Activated effector memory CD4-positive, alpha-beta T cell treated with Interleukin-2 at 50 U/mL for 16 hours (primary cell): Measurements from ENCODE around the gene PKIG.

Experiments used
- DNase-seq: peaks from one replicate; pipeline ENCODE4 v3.0.0-alpha.2; 2020

PKIG gene

DNA sequence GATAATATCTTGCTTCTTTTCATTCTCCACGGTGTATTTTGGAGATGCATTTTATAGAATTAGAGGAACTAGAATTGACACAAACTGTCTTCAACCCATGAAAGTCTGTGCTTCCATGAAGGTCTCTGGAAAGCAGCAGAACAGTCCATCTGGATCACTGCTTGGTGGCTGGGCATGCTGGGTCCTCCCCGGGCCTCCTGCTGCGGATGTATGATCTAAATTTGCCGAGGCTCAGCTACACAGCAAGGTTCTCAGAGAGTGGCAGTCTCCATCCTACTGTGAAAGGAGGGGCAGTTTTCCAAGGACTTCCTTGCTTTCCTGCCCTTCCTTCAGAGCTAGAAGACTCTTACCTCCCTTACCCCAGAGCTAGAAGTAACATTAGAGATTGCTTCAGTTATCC is 15.1 kb downstream of the PKIG start:
- no peak for DNase-seq

DNA sequence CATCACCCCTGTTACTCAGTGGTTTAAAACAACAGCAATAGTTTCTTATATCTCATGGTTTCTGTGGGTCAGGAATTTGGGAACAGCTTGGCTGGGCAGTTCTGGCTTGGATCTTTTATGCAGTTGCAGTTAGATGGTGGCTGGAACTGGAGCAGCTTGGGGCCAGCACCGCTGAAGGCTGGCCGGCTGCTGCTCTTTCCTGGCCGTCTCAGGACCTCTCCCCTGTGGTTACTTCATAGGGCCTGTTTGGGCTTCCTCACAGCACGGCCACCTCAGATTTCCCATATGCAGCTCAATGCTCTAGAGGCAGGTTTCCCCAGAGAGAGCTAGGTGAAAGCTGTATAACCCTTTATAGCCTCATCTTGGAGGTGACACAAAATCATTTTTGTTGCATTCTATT is 15.6 kb downstream of the PKIG start:
- no peak for DNase-seq

DNA sequence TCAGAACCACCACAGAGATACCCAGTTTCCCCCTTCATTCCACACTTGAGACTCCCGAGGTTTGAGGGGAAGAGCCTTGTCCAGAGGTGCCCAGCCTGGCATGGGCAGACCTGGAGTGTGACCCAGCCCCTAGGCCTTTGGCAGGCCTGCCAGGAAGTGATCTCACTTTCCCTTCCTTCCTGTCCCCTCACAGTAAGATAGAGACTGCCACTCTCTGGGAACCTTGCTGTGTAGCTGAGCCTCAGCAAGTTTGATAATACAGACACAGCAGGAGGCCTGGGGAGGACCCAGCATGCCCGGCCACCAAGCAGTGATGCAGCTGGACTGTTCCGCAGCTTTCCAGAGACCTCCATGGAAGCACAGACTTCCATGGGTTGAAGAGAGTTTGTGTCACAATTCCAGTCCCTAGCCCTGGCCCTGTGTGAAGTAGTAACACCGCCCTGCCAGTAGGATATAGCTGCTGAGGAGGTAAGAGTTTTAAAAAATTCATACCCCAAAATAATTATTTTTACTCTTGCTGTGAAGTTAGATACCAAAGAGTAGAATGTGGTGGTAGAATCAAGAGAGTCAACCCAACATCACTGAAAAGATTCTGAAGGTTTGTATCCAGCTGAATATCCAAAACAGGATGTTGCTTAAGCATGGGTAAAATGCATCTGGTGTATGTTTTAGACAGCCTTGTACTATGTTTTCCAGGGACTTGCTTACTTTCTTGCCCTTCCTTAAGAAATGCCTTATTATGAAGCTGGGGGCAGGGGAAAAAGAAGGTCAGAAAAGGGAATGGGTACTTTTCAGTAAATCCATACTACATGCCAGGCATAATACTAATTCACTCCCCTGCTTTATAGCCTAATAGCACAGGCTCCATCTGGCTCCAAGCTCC is 16.3 kb downstream of the PKIG start:
- no peak for DNase-seq

DNA sequence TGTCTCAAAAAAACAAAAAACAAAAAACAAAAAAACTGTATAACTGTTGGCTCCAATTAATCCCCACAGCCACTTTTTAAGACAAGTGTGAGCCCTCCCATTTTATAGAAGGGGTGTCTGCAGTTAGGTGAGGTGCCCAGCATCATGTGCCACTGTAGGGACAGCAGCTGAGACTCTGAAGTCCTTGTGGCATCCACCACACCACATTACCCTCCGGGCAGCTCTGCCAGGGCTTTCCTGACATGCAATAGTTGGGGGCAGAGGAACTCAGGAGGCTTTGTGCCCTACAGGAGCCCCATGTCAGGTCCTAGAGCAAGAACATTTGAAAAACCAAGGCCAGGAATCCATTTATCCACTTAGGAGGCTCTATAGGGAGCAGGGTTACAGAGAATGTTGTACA is 17.3 kb downstream of the PKIG start:
- DNase-seq: no peak

DNA sequence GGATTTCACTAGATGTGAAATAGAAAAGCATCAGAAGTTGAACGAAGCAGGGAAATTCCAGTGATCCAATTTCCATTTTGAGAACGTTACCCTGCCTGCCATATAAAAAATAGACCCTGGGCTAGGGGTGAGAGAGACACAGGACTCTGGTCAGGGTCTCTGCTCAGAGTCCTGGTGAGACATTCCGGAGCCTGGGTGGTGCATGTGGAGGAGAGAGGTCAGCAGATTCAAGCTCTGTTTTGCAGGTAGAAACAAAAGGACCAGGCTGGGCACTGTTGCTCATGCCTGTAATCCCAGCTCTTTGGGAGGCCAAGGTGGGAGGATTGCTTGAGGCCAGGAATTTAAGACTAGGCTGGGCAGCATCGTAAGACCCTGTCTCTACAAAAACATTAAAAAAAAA is 17.9 kb downstream of the PKIG start:
- DNase-seq: no peak

DNA sequence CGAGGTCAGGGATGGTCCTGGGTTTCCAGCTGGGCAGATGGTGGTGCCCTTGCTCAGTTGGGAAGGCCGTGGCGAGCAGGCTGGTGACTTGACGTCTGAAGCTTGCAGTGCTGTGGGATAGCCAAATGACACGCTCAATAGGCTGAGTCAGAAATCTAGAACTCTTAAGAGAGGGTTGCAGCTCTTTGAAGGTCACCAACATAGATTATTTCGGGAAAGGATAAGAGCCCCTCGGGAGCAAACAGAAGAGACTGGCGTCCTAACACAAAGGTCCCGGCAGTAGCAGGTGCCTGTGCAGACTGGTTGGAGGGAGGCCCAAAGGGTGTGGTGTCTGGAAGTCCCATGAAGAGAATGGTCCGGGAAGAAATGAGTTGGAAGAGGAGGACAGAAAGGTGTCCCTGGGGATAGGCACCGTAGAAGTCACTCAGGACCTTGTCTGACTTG is 18.4 kb downstream of the PKIG start:
- no peak for DNase-seq

DNA sequence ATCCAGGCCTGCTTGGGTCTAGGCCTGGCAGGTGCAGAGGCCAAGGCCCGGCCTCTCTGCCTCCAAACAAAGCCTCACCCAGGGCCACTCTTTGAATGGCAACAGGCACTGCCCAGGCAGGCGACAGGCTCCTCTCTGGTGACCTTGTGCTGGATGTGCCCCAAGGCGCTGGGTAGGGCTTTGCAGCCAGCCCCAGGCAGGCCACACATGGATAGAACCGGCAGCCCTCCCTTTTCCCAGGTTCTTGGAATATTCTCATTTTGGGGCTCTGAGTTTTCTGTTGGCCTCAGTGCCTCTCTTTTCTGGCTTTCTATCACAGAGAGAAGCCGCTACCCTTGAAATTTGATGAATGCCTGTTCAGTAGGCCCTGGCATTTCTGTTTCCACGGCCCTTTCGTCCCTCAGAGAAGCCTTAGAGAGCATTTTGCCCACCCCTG is 18.9 kb downstream of the PKIG start:
- DNase-seq: no peak

DNA sequence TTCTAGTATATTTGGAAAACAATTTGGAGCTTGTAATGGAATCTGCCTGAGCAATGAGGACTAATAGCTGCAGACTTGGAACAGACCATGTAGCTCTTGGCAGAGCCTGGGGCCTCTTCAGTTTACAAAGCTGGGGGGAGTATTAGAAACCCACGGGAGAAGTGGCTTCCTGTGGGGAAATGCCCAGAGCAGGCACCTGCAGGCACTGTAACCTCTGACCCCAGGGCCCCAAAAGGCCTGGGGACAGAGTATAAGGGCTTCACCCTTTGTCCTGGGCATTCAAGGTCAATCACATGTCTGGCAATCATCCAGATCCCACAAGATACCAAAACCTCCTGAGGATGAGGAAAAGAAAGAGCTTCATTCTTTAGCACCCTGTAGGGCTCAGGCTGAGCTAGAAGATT is 19.4 kb downstream of the PKIG start:
- no peak for DNase-seq

DNA sequence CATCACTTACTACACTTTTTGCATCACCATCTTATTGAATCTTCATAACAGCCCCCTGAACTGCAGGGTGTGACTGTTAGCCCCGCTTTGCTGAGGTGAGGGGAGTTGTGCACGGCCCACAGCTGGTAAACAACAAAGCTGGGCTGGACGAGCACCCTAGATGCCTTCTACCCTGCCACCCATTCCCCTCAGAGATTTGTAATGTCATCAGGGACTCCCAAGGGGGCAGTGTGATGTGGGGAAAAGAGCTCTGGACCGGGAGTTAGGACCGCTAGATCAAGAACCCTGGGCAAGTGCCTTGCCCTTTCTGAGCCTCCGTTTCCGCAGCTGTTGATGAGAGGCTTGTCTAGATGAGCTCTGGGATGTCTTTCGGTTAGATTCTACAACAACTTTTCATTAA is 20.9 kb downstream of the PKIG start:
- DNase-seq: no peak

DNA sequence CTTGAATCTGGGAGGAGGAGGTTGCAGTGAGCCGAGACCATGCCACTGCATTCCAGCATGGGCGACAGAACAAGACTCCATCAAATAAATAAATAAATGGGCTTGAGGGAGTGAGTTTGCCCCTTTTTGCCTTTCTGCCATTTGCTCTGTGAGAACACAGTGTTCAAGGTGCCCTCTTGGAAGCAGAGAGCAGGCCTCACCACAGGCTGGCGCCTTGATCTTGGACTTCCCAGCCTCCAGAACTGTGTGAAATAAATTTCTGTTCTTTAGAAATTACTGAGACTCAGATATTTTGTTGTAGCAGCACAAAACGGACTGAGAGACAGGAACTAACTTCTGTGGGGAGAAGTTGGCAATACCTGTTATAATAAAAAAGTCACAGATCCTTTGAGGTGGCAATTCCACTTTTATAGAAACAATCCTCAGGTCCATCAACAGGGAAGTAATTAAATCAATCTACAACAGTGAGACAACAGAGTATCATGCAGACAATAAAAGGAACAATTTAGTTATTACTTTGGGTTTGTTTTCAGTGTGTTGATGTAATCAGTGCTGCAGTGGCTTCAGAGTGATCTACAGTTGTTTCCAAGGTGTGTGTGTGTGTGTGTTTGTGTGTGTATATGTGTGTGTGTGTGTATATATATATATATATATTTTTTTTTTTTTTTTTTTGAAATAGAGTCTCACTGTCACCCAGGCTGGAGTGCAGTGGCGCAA is 24.5 kb downstream of the PKIG start:
- DNase-seq: no peak

DNA sequence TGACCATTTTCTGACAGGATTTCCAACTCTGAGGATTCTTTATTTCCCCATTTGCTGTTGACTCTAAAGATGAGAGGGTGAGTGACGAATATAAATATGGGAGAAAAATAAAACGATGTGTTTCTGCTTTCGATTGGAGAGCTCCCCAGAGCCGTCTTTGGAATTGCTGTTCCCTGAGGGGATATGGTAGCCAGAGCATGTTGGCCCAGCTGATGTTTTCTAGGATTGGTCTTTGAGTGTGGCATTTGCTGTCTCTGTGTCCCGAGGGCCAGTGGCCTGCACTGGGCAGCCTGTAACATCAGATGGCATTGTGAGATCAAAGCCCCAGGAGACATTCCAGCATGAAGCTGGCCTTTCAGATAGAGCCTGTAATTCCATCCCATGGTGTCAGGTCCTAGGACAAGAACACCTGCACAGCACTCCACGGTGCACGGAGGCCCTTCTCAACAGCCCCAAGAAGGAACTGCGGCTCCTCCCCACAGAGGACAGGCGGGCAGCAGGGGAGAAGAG is 26.7 kb downstream of the PKIG start:
- no peak for DNase-seq

DNA sequence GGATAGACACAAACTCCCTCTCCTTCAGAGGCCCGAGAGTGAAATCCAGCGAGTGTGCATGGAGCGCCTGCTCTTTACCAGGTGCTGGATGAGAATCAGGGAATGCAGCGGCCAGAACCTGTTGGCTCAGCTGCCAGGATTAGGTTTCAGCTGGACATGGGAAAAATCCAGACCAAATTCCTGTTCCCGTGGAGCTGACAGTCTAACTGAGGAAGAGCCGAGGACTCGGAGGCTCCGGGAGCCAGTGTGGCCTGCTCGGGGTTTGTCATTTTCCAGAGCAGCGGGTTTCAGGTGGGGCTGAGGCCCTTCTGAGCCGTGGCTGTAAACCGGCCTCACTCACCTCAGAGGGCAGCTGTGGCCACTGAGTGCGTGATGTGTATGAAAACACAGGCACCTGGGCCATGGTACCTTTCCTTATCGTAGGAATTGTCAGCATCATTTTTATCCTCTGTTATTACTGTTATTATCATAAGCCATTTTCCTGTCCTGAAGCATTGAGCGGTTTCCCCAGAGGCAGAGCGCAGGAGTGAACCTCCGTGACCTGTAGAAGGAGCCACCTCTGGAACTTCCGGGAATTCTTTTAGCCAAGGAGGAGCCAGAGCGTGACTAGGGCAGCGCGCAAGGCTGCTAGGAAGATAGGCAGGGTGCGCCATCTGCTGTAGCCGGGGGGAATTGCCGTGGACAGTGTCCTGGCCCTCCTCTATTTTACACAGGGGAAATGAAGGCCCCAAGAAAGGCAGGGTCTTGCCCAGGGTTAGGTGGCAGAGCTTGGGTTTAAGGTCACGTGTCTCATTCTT is 27.3 kb downstream of the PKIG start:
- DNase-seq: peak; percentile 65

DNA sequence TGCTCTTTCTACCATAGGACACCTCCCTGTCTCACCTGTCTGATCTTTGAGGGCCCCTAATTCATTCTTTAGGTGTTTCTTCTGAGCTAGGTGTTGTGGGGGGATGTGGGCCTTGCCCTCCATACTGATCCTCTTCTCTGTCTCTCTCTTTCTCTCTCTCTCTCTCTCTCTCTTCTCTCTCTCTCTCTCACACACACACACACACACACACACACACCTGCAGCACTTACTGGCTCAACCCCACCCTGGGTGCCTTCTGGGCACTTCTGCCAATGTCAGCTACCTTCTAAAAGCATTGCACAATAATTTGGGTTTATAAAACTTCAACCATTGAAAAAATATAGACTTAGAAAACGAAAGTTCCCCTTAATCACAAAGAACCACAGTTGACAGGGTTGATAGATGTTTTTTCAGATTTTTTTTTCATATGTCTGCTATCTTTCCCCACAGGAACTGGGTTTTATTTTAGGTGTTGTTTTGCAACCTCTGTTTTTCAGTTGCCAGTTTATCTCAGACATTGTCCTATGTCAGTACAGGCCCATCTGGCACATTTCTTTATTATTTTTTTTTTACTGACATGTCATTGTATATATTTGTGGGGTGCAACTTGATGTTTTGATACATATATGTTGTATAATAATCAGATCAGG is 28.1 kb downstream of the PKIG start:
- DNase-seq: no peak

DNA sequence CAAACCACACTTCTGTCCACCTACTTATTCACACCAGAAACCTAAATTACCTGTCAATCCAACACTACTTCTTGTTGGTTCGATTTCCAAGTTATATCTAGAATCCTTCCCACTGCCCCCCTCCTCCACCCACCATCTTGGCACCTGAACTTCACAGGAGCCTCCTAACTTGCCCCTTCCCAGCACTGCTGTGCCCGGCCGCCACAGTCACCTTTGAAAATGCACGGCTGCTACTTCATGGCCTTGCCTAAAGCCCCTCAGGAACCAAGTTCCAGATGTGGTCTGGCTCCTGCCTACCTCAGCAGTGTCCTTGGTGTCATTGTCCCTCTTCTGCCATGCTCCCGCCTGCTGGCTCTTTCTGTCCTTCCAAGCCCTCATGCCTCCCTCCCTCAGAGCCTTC is 31.2 kb downstream of the PKIG start:
- DNase-seq: no peak

DNA sequence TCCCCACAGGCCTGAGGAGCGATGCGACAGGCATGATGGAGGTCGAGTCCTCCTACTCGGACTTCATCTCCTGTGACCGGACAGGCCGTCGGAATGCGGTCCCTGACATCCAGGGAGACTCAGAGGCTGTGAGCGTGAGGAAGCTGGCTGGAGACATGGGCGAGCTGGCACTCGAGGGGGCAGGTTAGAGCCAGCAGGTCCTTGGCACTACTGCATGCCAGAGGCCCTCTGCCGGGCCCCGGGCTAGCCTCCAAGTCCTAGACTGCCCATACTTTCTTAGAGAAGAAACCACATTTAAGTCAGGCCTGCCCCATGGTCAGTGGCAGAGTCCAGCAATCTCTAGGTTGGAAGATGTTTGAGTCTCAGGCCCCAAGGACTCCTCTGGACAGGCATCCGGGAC is 32.1 kb downstream of the PKIG start:
- DNase-seq: no peak

DNA sequence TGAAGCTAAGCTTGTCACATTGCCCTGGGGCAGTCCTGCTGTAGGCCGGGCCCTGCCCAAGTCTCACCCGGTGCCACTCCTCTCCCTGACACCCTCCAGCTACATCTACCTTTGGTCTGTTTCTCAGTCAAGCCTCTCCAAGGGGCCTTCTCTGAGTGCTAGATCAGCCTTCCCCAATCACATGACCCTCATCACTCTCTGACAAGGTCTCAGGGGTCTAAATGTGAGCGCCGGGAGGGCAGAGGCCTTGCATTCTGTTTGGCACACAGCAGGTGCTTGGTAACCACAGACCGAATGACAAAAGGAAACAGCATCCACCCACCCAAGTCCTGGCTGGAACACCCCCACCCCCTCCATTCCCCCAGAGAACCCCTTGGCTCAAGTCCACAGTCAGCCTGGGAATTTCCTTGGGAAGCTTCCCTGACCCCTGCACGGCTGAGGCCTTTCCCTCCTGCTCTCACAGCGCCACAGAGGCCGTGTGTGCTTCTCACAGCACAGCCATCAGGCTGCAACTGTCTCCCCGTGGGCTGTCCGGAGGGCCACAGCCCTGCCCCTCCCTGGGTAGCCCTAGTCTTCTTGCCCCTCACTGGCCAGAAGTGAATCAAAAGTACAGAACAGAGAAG is 32.9 kb downstream of the PKIG start:
- DNase-seq: no peak

DNA sequence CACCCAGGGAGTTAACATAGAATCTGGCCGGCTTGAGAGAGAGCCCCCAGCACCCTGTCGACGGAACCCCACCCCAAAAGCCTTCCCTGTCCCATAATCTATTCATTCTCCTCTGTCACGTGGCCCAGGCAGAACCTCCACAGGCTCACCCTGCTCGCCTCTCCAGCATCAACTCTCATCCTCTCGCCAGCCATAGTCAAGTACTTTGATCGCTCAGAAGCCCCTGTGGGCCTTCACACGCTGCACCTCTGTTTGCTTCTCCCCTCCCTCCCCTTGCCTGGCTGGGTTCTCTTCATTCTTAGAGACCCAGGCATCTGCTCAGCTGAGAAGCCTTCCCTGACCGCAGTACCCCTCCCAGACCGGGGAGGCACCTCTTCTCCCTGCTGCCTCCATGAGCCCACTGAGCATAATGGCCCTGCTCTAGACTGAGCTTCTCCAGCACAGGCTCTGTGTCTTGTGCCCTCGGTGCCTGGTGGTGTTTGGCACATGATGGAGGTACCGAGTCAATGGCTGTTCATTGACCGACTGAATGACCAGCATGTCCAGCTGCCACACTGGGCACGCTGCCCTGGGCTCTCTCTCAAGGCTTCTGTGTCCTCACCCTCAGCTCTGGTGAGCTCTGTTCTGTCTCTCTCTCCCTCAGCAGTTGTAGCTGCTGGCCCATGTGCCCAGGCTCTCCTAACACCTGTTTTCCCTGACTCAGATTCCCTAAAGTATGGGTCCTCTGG is 33.7 kb downstream of the PKIG start:
- no peak for DNase-seq

DNA sequence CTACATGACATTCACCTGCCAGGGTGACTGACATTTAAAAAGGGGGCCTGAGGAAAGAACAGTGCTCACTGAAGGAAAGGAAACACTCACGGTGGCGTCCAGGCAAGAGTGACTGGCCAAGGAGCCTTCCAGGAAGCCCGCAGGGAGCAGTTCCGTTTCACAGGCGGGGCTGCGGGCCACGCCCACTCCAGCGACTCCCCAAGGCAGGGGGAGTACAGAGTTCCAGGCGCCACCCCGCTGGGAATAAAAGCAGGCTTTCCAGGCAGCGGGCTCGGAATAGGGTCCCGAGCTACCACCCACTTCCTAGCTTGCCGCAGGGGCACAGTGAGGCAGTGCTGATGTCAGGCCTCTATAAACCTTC is 34.2 kb downstream of the PKIG start:
- DNase-seq: no peak

DNA sequence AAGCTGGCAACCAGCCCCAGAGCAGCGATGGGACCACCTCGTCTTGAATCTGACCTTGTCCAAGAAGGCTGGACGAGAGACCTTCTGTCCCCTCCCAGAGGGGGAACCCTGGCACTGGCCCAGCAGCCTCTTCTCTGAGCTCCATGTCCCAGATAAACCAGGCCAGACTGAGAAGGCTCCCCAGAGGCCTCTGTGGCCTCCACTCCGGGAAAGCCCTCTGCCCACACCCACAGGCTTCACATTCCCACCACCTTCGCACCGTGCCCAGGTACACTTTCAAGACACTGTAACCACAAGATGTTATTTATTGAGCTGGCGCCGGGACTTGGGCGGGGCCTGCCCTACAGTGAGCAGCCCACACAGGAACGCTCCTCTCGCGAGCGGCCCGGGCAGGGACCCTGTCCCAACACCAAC is 35.9 kb downstream of the PKIG start:
- peak; percentile 23 for DNase-seq

DNA sequence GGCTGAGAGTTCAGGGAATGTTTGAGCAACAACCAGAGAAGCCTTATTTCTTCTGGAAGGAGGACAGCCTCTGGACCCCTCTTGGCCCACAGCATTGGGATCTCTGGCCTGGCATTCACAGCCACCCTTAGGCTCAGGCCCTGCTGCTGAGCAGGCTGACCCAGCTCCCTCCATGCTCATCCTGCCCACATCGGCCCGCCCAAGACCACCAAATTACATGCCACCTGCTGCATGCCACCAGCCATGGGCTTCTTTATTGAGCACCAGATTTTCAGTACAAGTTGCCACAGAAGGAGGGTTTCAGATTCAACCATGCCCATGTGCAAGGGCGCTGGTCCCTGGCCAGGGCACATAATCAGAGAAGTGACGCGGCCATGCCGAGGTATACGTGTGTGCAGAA is 36.9 kb downstream of the PKIG start:
- DNase-seq: no peak

DNA sequence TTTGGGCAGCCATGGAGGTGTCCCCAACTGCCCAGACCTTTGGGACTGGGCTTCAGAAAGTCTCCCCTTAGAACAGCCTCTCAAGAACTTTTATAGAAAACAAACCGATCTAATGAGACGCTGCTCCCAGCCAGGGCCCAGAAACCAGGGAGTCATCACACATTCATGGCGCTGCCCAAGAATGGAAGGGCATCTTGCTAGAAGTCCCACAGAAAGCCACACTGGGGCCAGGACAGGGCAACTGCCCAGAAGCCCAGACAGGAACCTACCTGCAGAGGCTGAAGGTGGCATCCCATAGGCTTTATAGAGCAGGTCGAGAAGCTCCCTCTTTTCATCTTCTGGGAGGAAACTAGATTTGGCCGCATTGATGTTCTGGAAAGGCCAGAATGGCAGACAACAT is 37.7 kb downstream of the PKIG start:
- no peak for DNase-seq

DNA sequence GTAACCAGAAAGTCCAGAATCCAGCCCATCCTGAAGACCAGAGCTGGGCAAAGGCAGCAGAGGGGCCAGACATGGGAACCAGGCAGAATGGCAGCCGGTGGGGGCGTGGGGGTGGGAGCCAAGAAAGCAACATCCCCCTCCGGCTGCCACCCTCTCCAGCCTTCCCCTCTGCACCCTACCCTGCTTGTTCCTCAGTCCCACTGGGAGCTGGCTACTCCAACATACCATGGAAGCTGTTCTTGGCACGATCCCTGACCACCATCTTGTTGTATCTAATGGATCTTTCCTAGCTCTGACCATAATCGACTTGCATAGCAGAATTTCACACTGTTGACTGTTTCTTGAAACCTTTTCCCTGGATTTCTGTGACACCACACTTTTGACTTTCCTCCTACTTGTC is 38.9 kb downstream of the PKIG start:
- DNase-seq: no peak
